HCT116 (cell line): ENCODE results near the gene CPNE2. TPM values are rescaled to one million over a fixed set of nuclear protein-coding genes. Genes with fewer than 3 reads are reported as not detected.

Experiments used
- ATAC-seq: fragments of 200-7000 bp; cut with Tn5 transposase; 2 replicates; pipeline ENCODE4 v1.9.1; 2020; ENCODE audit warnings: mild to moderate bottlenecking, moderate library complexity
- BruUV-seq: library from RNA; stranded (reverse); fragments of 400-500 nt; replicated peaks from 2 replicates; lab custom pipeline; 2021; lab: Mats Ljungman, UMichigan
- CTCF ChIA-PET: fragments of 300-600 bp; sonication (Branson Sonifier 250); formaldehyde crosslinking; loops from one replicate; lab custom pipeline; 2021; ENCODE audit warnings: antibody characterized with exemption; lab: Charles Lee
- POLR2A ChIA-PET: fragments of 300-600, 350-600 bp; sonication (Branson Sonifier 250); formaldehyde crosslinking; loops from one replicate; lab custom pipeline; 2021; ENCODE audit warnings: antibody characterized with exemption; lab: Charles Lee
- RAD21 ChIA-PET, 2 experiments: fragments of 300-600 bp; sonication (Branson Sonifier 250); formaldehyde crosslinking; loops; one replicate each; lab custom pipeline; 2023; ENCODE audit warnings: low total read pairs in 2 of 2; ENCODE audit not compliant: uncharacterized antibody in 2 of 2, unreplicated experiment in 2 of 2, low non-redundant PET in 1 of 2; lab: Charles Lee
- DNase-seq: peaks from one replicate; pipeline ENCODE4 v3.0.0-alpha.2; 2010; ENCODE audit warnings: low read depth, low spot score
- H2AFZ ChIP-seq: fragments of 200-600 bp; shearing (Covaris generic), sonication (generic); 2 replicates; pipeline ENCODE4 v1.6.1; 2017; ENCODE audit warnings: low read depth, mixed run types, mixed read lengths, antibody characterized with exemption, low read length; ENCODE audit not compliant: poor library complexity, severe bottlenecking
- H3K27ac ChIP-seq: 2 replicates; pipeline ENCODE4 v1.5.1; 2012; ENCODE audit warnings: low read depth, low read length
- H3K27me3 ChIP-seq: fragments of 200-600 bp; sonication (generic); 2 replicates; pipeline ENCODE4 v1.6.1; 2016; ENCODE audit warnings: mixed run types, low read length, mixed read lengths; ENCODE audit not compliant: insufficient read depth
- H3K36me3 ChIP-seq, 2 experiments: fragments of 200-500 bp in 1 of 2; fragments of 200-600 bp in 1 of 2; sonication (Bioruptor generic) in 1 of 2; sonication (generic) in 1 of 2; 2 replicates each; pipeline versions ENCODE4 v1.5.1 to v1.6.1; 2014 to 2016; ENCODE audit warnings: low read length in 2 of 2, inconsistent platforms in 1 of 2, mixed read lengths in 1 of 2, mixed run types in 1 of 2; ENCODE audit not compliant: insufficient read depth in 2 of 2, control insufficient read depth in 1 of 2
- H3K4me1 ChIP-seq, 2 experiments: fragments of 200-600 bp in 1 of 2; sonication (generic) in 1 of 2; 2 replicates each; pipeline versions ENCODE4 v1.5.1 to v1.6.1; 2012 to 2017; ENCODE audit warnings: low read length in 2 of 2, inconsistent platforms in 1 of 2, mild to moderate bottlenecking in 1 of 2, mixed read lengths in 1 of 2, mixed run types in 1 of 2, moderate library complexity in 1 of 2; ENCODE audit not compliant: insufficient read depth in 2 of 2, control insufficient read depth in 1 of 2
- H3K4me2 ChIP-seq: fragments of 200-600 bp; sonication (generic); 2 replicates; pipeline ENCODE4 v1.6.1; 2017; ENCODE audit warnings: mixed run types, low read length, mixed read lengths
- H3K4me3 ChIP-seq, 2 experiments: fragments of 200-600 bp in 1 of 2; sonication (generic) in 1 of 2; replicated peaks in 1 of 2; 2 replicates each; pipeline ENCODE4 v1.5.1; 2011 to 2016; ENCODE audit warnings: low read length in 2 of 2, control low read depth in 1 of 2, low read depth in 1 of 2, mild to moderate bottlenecking in 1 of 2, mixed read lengths in 1 of 2, mixed run types in 1 of 2
- H3K79me2 ChIP-seq: fragments of 200-600 bp; sonication (generic); 2 replicates; pipeline ENCODE4 v1.6.1; 2017; ENCODE audit warnings: mild to moderate bottlenecking, mixed run types, low read length, moderate library complexity, mixed read lengths; ENCODE audit not compliant: insufficient read depth
- H3K9ac ChIP-seq: fragments of 200-600 bp; sonication (generic); 2 replicates; pipeline ENCODE4 v1.6.1; 2016; ENCODE audit warnings: low read length, mixed read lengths
- H3K9me2 ChIP-seq: fragments of 200-600 bp; sonication (generic), shearing (Covaris generic); 2 replicates; pipeline ENCODE4 v1.6.1; 2017; ENCODE audit warnings: mixed run types, mild to moderate bottlenecking, moderate library complexity; ENCODE audit not compliant: insufficient read depth
- H3K9me3 ChIP-seq, 2 experiments: fragments of 200-500 bp in 1 of 2; fragments of 200-600 bp in 1 of 2; sonication (Bioruptor generic) in 1 of 2; sonication (generic) in 1 of 2; 2 replicates each; pipeline ENCODE4 v1.6.1; 2014 to 2017; ENCODE audit warnings: low read length in 2 of 2, mixed read lengths in 2 of 2, inconsistent platforms in 1 of 2, low read depth in 1 of 2, mild to moderate bottlenecking in 1 of 2, mixed run types in 1 of 2, moderate library complexity in 1 of 2; ENCODE audit not compliant: control insufficient read depth in 1 of 2, insufficient read depth in 1 of 2
- H4K20me1 ChIP-seq: fragments of 200-600 bp; sonication (generic), shearing (Covaris generic); 2 replicates; pipeline ENCODE4 v1.6.1; 2017; ENCODE audit warnings: mixed run types, mild to moderate bottlenecking, moderate library complexity; ENCODE audit not compliant: insufficient read depth
- CTCF ChIP-seq, 3 experiments: fragments of 200-600 bp in 1 of 3; sonication (generic) in 1 of 3; IDR thresholded peaks in 2 of 3; conservative IDR thresholded peaks in 1 of 3; 2 replicates each; pipeline ENCODE4 v1.5.1; 2012 to 2017; ENCODE audit warnings: low read depth in 2 of 3, low read length in 2 of 3, antibody characterized with exemption in 1 of 3, borderline replicate concordance in 1 of 3, control low read depth in 1 of 3, mild to moderate bottlenecking in 1 of 3, mixed read lengths in 1 of 3, mixed run types in 1 of 3, moderate library complexity in 1 of 3; ENCODE audit not compliant: insufficient read depth in 1 of 3
- EGR1 ChIP-seq: IDR thresholded peaks from 2 replicates; pipeline ENCODE4 v1.6.1; 2012; ENCODE audit warnings: low read depth
- EZH2phosphoT487 ChIP-seq: fragments of 200-600 bp; IDR thresholded peaks from 2 replicates; pipeline ENCODE4 v1.6.1; 2018; ENCODE audit warnings: antibody characterized with exemption, borderline replicate concordance
- FOSL1 ChIP-seq: IDR thresholded peaks from 2 replicates; pipeline ENCODE4 v1.6.1; 2012; ENCODE audit warnings: low read depth
- JUND ChIP-seq: IDR thresholded peaks from 2 replicates; pipeline ENCODE4 v1.6.1; 2012
- MAX ChIP-seq: IDR thresholded peaks from 2 replicates; pipeline ENCODE4 v1.6.1; 2012
- POLR2A ChIP-seq: IDR thresholded peaks from 2 replicates; pipeline ENCODE4 v1.7.0; 2011; ENCODE audit warnings: borderline replicate concordance; ENCODE audit not compliant: insufficient read depth, insufficient read length; ENCODE audit errors: extremely low read depth
- POLR2AphosphoS5 ChIP-seq: IDR thresholded peaks from 2 replicates; pipeline ENCODE4 v1.6.1; 2011; ENCODE audit warnings: mild to moderate bottlenecking, low read depth, low read length, moderate library complexity
- RAD21 ChIP-seq: IDR thresholded peaks from 2 replicates; pipeline ENCODE4 v1.6.1; 2012; ENCODE audit warnings: low read depth, mild to moderate bottlenecking
- REST ChIP-seq: IDR thresholded peaks from 2 replicates; pipeline ENCODE4 v1.6.1; 2012; ENCODE audit warnings: low read depth
- SIN3A ChIP-seq: IDR thresholded peaks from 2 replicates; pipeline ENCODE4 v1.6.1; 2012; ENCODE audit warnings: low read depth
- SP1 ChIP-seq: IDR thresholded peaks from 2 replicates; pipeline ENCODE4 v1.6.1; 2012; ENCODE audit warnings: low read depth
- SRF ChIP-seq: IDR thresholded peaks from 2 replicates; pipeline ENCODE4 v1.6.1; 2012; ENCODE audit warnings: low read depth
- TCF7L2 ChIP-seq: IDR thresholded peaks from 2 replicates; pipeline ENCODE4 v1.7.0; 2011; ENCODE audit warnings: borderline replicate concordance, inconsistent platforms; ENCODE audit not compliant: insufficient read depth, insufficient read length; ENCODE audit errors: extremely low read depth
- ZFX ChIP-seq: fragments of 450-650 bp; IDR thresholded peaks from 2 replicates; pipeline ENCODE4 v1.6.1; 2017
- intact Hi-C: fragments of 100-400 bp; cut with micrococcal nuclease; formaldehyde crosslinking; loops from 2 replicates; pipeline ENCODE4 v1.10.0; 2022
- total RNA-seq: library from RNA; stranded (reverse); gene quantifications from one replicate; pipeline ENCODE4 v1.2.1, GENCODE V29; 2021; ENCODE audit not compliant: unreplicated experiment

CPNE2 gene
- total RNA-seq, 1 experiment from 2014 or later, result 31.2 TPM

- TF ChIP-seq REST, result no peak
- TF ChIP-seq ZFX, result no peak
- TF ChIP-seq SP1, result no peak
- TF ChIP-seq MAX, result no peak
- no peak for TF ChIP-seq POLR2AphosphoS5
- no peak for TF ChIP-seq SIN3A
- TF ChIP-seq FOSL1, result no peak
- TF ChIP-seq, all 23 proteins: peak for 0
Measured at GRCh38 chr16:57191056-57191571, 98.7 kb downstream of the CPNE2 start (continued).

- no peak overlapping the region for H3K27ac ChIP-seq
- TF ChIP-seq FOSL1 (no peak), POLR2A (no peak), TCF7L2 (no peak), JUND (no peak), SRF (no peak), EZH2phosphoT487 (no peak), RAD21 (no peak), CTCF (IDR thresholded peaks at IDR 0.05 in 2 of 3, conservative IDR thresholded peaks at IDR 0.05 in 1 of 3; ENCODE audit: borderline replicate concordance in 1 of 3, insufficient read depth in 1 of 3, low read depth in 2 of 3, low read length in 2 of 3) (no peak), EGR1 (no peak), REST (no peak), POLR2AphosphoS5 (no peak), MAX (no peak)
- ATAC-seq, result no peak
Measured at GRCh38 chr16:57192146-57192545, 99.8 kb downstream of the CPNE2 start.

More at GRCh38 chr16:57192146-57192545, 99.8 kb downstream of the CPNE2 start:
- peaks cover 86% of the 10 kb centered on the region for H3K79me2 ChIP-seq
- H3K4me1 ChIP-seq, result peaks cover 27 to 34% of the 10 kb centered on the region in 2 experiments
- DNase-seq, result no peak
- H3K27me3 ChIP-seq, result no peaks in the 10 kb centered on the region
- no peak overlapping the region for H2AFZ ChIP-seq
- BruUV-seq, result no TSS peak
- no peak overlapping the region for H3K4me3 ChIP-seq
- ChIA-PET CTCF (no interaction called here), POLR2A (no interaction called here), RAD21 (no interaction called here)
- H3K9me3 ChIP-seq, result no peaks in the 10 kb centered on the region
- no peaks in the 10 kb centered on the region for H3K9me2 ChIP-seq
- H3K9ac ChIP-seq, result no peak overlapping the region
- intact Hi-C loops, result no loop called here
- no peak overlapping the region for H3K4me2 ChIP-seq
- no peaks in the 10 kb centered on the region for H3K36me3 ChIP-seq
- no peaks in the 10 kb centered on the region for H4K20me1 ChIP-seq
